IMR-90 (cell line): ENCODE data around the gene NUDT19. TPM values are rescaled to one million over a fixed set of nuclear protein-coding genes. Genes with fewer than 3 reads are reported as not detected.

ENCODE experiments used
- ATAC-seq: fragments of 200-7000 bp; cut with Tn5 transposase; 2 replicates; pipeline ENCODE4 v1.9.1; 2020; ENCODE audit warnings: low read depth, mild to moderate bottlenecking, moderate library complexity
- BruUV-seq: library from RNA; stranded (reverse); fragments of 400-500 nt; replicated peaks from 2 replicates; lab custom pipeline; 2021; lab: Mats Ljungman, UMichigan
- CTCF ChIA-PET: fragments of 300-600 bp; formaldehyde crosslinking; extraction: SDS; loops from one replicate; lab custom pipeline; 2021; ENCODE audit warnings: antibody characterized with exemption; lab: Yijun Ruan, JAX
- POLR2A ChIA-PET: fragments of 300-600 bp; sonication (Branson Sonifier 250); formaldehyde crosslinking; loops from one replicate; lab custom pipeline; 2022; ENCODE audit warnings: antibody characterized with exemption; ENCODE audit not compliant: unreplicated experiment; lab: Charles Lee
- DNase-seq: peaks from one replicate; pipeline ENCODE4 v3.0.0; 2013
- H2AFZ ChIP-seq: replicated peaks from 2 replicates; pipeline ENCODE3; 2013; ENCODE audit warnings: low read length, mild to moderate bottlenecking; ENCODE audit not compliant: poor library complexity
- H2AK5ac ChIP-seq: 2 replicates; pipeline ENCODE4 v1.6.1; 2013; ENCODE audit warnings: low read depth, low read length, inconsistent platforms
- H2AK9ac ChIP-seq: replicated peaks from 2 replicates; pipeline ENCODE3; 2013; ENCODE audit warnings: mild to moderate bottlenecking, low read depth, low read length, moderate library complexity; ENCODE audit not compliant: poor library complexity
- H2BK120ac ChIP-seq: 2 replicates; pipeline ENCODE4 v1.6.1; 2013; ENCODE audit warnings: low read depth, low read length, inconsistent platforms
- H2BK15ac ChIP-seq: 3 replicates; pipeline ENCODE4 v1.6.1; 2013; ENCODE audit warnings: low read depth, low read length, inconsistent platforms
- H2BK20ac ChIP-seq: 2 replicates; pipeline ENCODE4 v1.6.1; 2013; ENCODE audit warnings: low read depth, mild to moderate bottlenecking, inconsistent platforms, low read length, moderate library complexity
- H2BK5ac ChIP-seq: 2 replicates; pipeline ENCODE4 v1.6.1; 2013; ENCODE audit warnings: mild to moderate bottlenecking, low read depth, low read length, inconsistent platforms; ENCODE audit not compliant: poor library complexity, severe bottlenecking
- H3K14ac ChIP-seq: replicated peaks from 2 replicates; pipeline ENCODE4 v1.6.1; 2013; ENCODE audit warnings: low read depth, low read length, inconsistent platforms
- H3K18ac ChIP-seq: 2 replicates; pipeline ENCODE4 v1.6.1; 2013; ENCODE audit warnings: low read depth, low read length, control low read depth
- H3K23ac ChIP-seq: 2 replicates; pipeline ENCODE4 v1.6.1; 2013; ENCODE audit warnings: low read depth, low read length, inconsistent platforms
- H3K27ac ChIP-seq: 2 replicates; pipeline ENCODE4 v1.5.1; 2013; ENCODE audit warnings: mild to moderate bottlenecking, control low read depth, low read length; ENCODE audit not compliant: insufficient read depth
- H3K27me3 ChIP-seq: 2 replicates; pipeline ENCODE4 v1.6.1; 2013; ENCODE audit warnings: low read length; ENCODE audit not compliant: control insufficient read depth, insufficient read depth
- H3K36me3 ChIP-seq: 2 replicates; pipeline ENCODE4 v1.6.1; 2013; ENCODE audit warnings: low read length, mixed read lengths; ENCODE audit not compliant: control insufficient read depth, insufficient read depth
- H3K4ac ChIP-seq: 2 replicates; pipeline ENCODE4 v1.6.1; 2013; ENCODE audit warnings: low read depth, low read length, inconsistent platforms
- H3K4me1 ChIP-seq: 2 replicates; pipeline ENCODE4 v1.6.1; 2013; ENCODE audit warnings: low read length, mixed read lengths; ENCODE audit not compliant: control insufficient read depth, insufficient read depth
- H3K4me2 ChIP-seq: 2 replicates; pipeline ENCODE4 v1.6.1; 2013; ENCODE audit warnings: low read depth, mild to moderate bottlenecking, control low read depth, low read length, moderate library complexity
- H3K4me3 ChIP-seq: 2 replicates; pipeline ENCODE4 v1.5.1; 2013; ENCODE audit warnings: low read depth, mild to moderate bottlenecking, control low read depth, low read length, moderate library complexity; ENCODE audit not compliant: insufficient read depth
- H3K56ac ChIP-seq: 2 replicates; pipeline ENCODE4 v1.6.1; 2013; ENCODE audit warnings: low read length, inconsistent platforms; ENCODE audit not compliant: insufficient read depth; ENCODE audit errors: extremely low read depth
- H3K79me1 ChIP-seq, 2 experiments: 2 replicates each; pipeline ENCODE4 v1.6.1; 2013; ENCODE audit warnings: low read length in 2 of 2, inconsistent platforms in 1 of 2, low read depth in 1 of 2
- H3K9ac ChIP-seq: 2 replicates; pipeline ENCODE4 v1.6.1; 2013; ENCODE audit warnings: low read depth, low read length, control low read depth
- H3K9me1 ChIP-seq: 2 replicates; pipeline ENCODE4 v1.6.1; 2013; ENCODE audit warnings: low read length, inconsistent platforms; ENCODE audit not compliant: insufficient read depth
- H3K9me3 ChIP-seq: 2 replicates; pipeline ENCODE4 v1.6.1; 2013; ENCODE audit warnings: low read length; ENCODE audit not compliant: control insufficient read depth, insufficient read depth
- H4K20me1 ChIP-seq: 2 replicates; pipeline ENCODE4 v1.6.1; 2013; ENCODE audit warnings: low read length, inconsistent platforms; ENCODE audit not compliant: insufficient read depth
- H4K5ac ChIP-seq: 2 replicates; pipeline ENCODE4 v1.6.1; 2013; ENCODE audit warnings: mild to moderate bottlenecking, low read depth, low read length, control low read depth
- H4K8ac ChIP-seq, 2 experiments: 2 replicates each; pipeline ENCODE4 v1.6.1; 2013; ENCODE audit warnings: low read depth in 2 of 2, low read length in 2 of 2, control low read depth in 1 of 2, inconsistent platforms in 1 of 2
- H4K91ac ChIP-seq: 2 replicates; pipeline ENCODE4 v1.6.1; 2013; ENCODE audit warnings: low read depth, low read length, inconsistent platforms; ENCODE audit not compliant: insufficient read depth
- BHLHE40 ChIP-seq: fragments of 150-350 bp; IDR thresholded peaks from 2 replicates; pipeline ENCODE4 v1.6.1; 2016; ENCODE audit warnings: mild to moderate bottlenecking, low read depth, low read length
- CEBPB ChIP-seq: IDR thresholded peaks from 2 replicates; pipeline ENCODE4 v1.6.1; 2012; ENCODE audit warnings: low read depth, low read length, improper control_type of control experiment
- CHD1 ChIP-seq: IDR thresholded peaks from 2 replicates; pipeline ENCODE4 v1.6.1; 2012; ENCODE audit warnings: low read depth, low read length, improper control_type of control experiment
- CTCF ChIP-seq: conservative IDR thresholded peaks from 2 replicates; pipeline ENCODE4 v1.5.1; 2012; ENCODE audit warnings: mild to moderate bottlenecking, low read depth, low read length, improper control_type of control experiment
- ELK1 ChIP-seq: fragments of 150-350 bp; IDR thresholded peaks from 2 replicates; pipeline ENCODE4 v1.6.1; 2016; ENCODE audit warnings: low read depth, mild to moderate bottlenecking, low read length, moderate library complexity, borderline replicate concordance
- FOS ChIP-seq: fragments of 150-350 bp; IDR thresholded peaks from 2 replicates; pipeline ENCODE4 v1.6.1; 2016; ENCODE audit warnings: low read depth, low read length
- MAFK ChIP-seq: IDR thresholded peaks from 2 replicates; pipeline ENCODE4 v1.6.1; 2012; ENCODE audit warnings: low read depth, low read length, improper control_type of control experiment
- MAZ ChIP-seq: IDR thresholded peaks from 2 replicates; pipeline ENCODE4 v1.6.1; 2012; ENCODE audit warnings: low read depth, mild to moderate bottlenecking, low read length, improper control_type of control experiment, moderate library complexity, borderline replicate concordance
- MXI1 ChIP-seq: IDR thresholded peaks from 2 replicates; pipeline ENCODE4 v1.6.1; 2012; ENCODE audit warnings: low read depth, mild to moderate bottlenecking, low read length, moderate library complexity, borderline replicate concordance
- NFE2L2 ChIP-seq: fragments of 150-350 bp; IDR thresholded peaks from 2 replicates; pipeline ENCODE4 v1.6.1; 2016; ENCODE audit warnings: low read depth, mild to moderate bottlenecking, low read length
- POLR2A ChIP-seq: IDR thresholded peaks from 2 replicates; pipeline ENCODE4 v1.6.1; 2012; ENCODE audit warnings: mild to moderate bottlenecking, low read depth, low read length
- RAD21 ChIP-seq: IDR thresholded peaks from 2 replicates; pipeline ENCODE4 v1.6.1; 2012; ENCODE audit warnings: low read length, improper control_type of control experiment
- RCOR1 ChIP-seq: IDR thresholded peaks from 2 replicates; pipeline ENCODE4 v1.6.1; 2012; ENCODE audit warnings: mild to moderate bottlenecking, low read length, improper control_type of control experiment; ENCODE audit not compliant: insufficient replicate concordance
- RFX5 ChIP-seq: IDR thresholded peaks from 2 replicates; pipeline ENCODE4 v1.8.0; 2012; ENCODE audit warnings: low read depth, mild to moderate bottlenecking, low read length, moderate library complexity
- SMC3 ChIP-seq: fragments of 150-350 bp; IDR thresholded peaks from 2 replicates; pipeline ENCODE4 v1.6.1; 2016; ENCODE audit warnings: low read depth, mild to moderate bottlenecking, antibody characterized with exemption, low read length, moderate library complexity
- USF2 ChIP-seq: fragments of 150-350 bp; IDR thresholded peaks from 2 replicates; pipeline ENCODE4 v1.6.1; 2017; ENCODE audit warnings: mild to moderate bottlenecking, antibody characterized with exemption, low read length, low read depth
- WGBS, 2 experiments: methylation state at CpG; one replicate each; pipeline versions ENCODE4 v1.1.5 to v1.1.7; 2013; ENCODE audit warnings: missing lambda C conversion rate in 2 of 2; ENCODE audit not compliant: insufficient read length in 1 of 2; ENCODE audit errors: extremely low coverage in 2 of 2; 5-methylcytosine and 5-hydroxymethylcytosine counted together
- dilution Hi-C: fragments of 300-500 bp; cut with HindIII; formaldehyde crosslinking; loops from one replicate; pipeline ENCODE4 v1.14.3; 2018; ENCODE audit warnings: low sequenced_read_pairs; ENCODE audit not compliant: unreplicated experiment
- in situ Hi-C: fragments of 300-500 bp; cut with MboI; formaldehyde crosslinking; loops from 3 replicates; pipeline ENCODE4 v1.14.3; 2019; ENCODE audit warnings: low sequenced_read_pairs, inconsistent platforms, mixed read lengths
- intact Hi-C: fragments of 100-400 bp; cut with micrococcal nuclease; formaldehyde crosslinking; loops from 2 replicates; pipeline ENCODE4 v1.10.0; 2022
- polyA plus RNA-seq, 3 experiments: library from polyadenylated mRNA; depleted of rRNA; stranded (reverse); fragments of >200 nt; gene quantifications; 2 replicates each; pipeline ENCODE4 v1.2.3, GENCODE V29; 2012; ENCODE audit warnings: low replicate concordance in 1 of 3
- total RNA-seq: library from RNA; depleted of rRNA; stranded (reverse); fragments of >200 nt; gene quantifications from 2 replicates; pipeline ENCODE4 v1.2.3, GENCODE V29; 2012

The NUDT19 gene
- total and polyA plus RNA-seq, 2 of the 4 experiments (the other 2 are of a cell fraction): 4.1 to 4.5 TPM

GRCh38 chr19:32651729-32652140 lies 39.9 kb upstream of the NUDT19 start:
- H3K14ac ChIP-seq: no peak overlapping the region
- POLR2A ChIA-PET: no interaction called here

More at GRCh38 chr19:32651729-32652140, 39.9 kb upstream of the NUDT19 start:
- H3K27ac ChIP-seq: no peak overlapping the region
- H3K4me2 ChIP-seq: no peak overlapping the region
- BruUV-seq: no TSS peak
- TF ChIP-seq MXI1: no peak
- no peak for TF ChIP-seq FOS
- no peak for TF ChIP-seq MAZ
- TF ChIP-seq POLR2A: no peak
- TF ChIP-seq CTCF: no peak
- no peak for TF ChIP-seq BHLHE40
- no peak for TF ChIP-seq SMC3
- no peak for TF ChIP-seq CEBPB
- TF ChIP-seq USF2: no peak
- TF ChIP-seq ELK1: no peak
- TF ChIP-seq MAFK: no peak
- no peak for TF ChIP-seq NFE2L2
- TF ChIP-seq RFX5: no peak
- TF ChIP-seq RAD21: no peak
- no peak for TF ChIP-seq RCOR1
- TF ChIP-seq CHD1: no peak
- dilution Hi-C loops: no loop called here
- H2BK15ac ChIP-seq: no peak overlapping the region
- H3K4me1 ChIP-seq: peaks cover 2% of the 10 kb centered on the region; the same call in 1 of the 2 replicates
- H3K9ac ChIP-seq: no peak overlapping the region
- H4K91ac ChIP-seq: no peak overlapping the region
- no peak overlapping the region for H2BK120ac ChIP-seq
- in situ Hi-C loops: no loop called here
- H4K8ac ChIP-seq: no peak overlapping the region
- no peak overlapping the region for H3K56ac ChIP-seq
- no peak overlapping the region for H2AFZ ChIP-seq
- no peak overlapping the region for H3K4me3 ChIP-seq
- no peaks in the 10 kb centered on the region; the same call in 1 of the 2 replicates for H4K20me1 ChIP-seq
- intact Hi-C loops: no loop called here
- no peak overlapping the region for H2BK5ac ChIP-seq
- CTCF ChIA-PET: interaction anchor here (1.1 kb wide), 1 partner anchor 14 kb away, joined by 4 read pairs; no protein-coding TSS in a partner anchor
- DNase-seq (peak; percentile 11), ATAC-seq (peak; percentile 68)
- no peak overlapping the region for H3K4ac ChIP-seq
- H3K36me3 ChIP-seq: peaks cover 22% of the 10 kb centered on the region
- 0 out of 2 replicates have a peak, but pooled peaks cover 5% of the 10 kb centered on the region for H3K9me1 ChIP-seq
- H3K18ac ChIP-seq: no peak overlapping the region
- H2BK20ac ChIP-seq: no peak overlapping the region
- H2AK5ac ChIP-seq: no peak overlapping the region
- H3K23ac ChIP-seq: no peak overlapping the region
- WGBS, 2 experiments: 100% methylated on average over 1 of the region's 8 CpGs; no CpG with 5 or more reads in 1 of the 2 experiments
- no peak overlapping the region for H2AK9ac ChIP-seq
- no peaks in the 10 kb centered on the region for H3K9me3 ChIP-seq
- H3K79me1 ChIP-seq: peaks cover 6 to 41% of the 10 kb centered on the region in 2 experiments; a peak in 2 of 4 replicates
- H4K5ac ChIP-seq: no peak overlapping the region
- H3K27me3 ChIP-seq: no peaks in the 10 kb centered on the region
